Psoas muscle (tissue), 8 donors: ENCODE data around the gene DNM1L. TPM values are rescaled to one million over a fixed set of nuclear protein-coding genes. Genes with fewer than 3 reads are reported as not detected.

Experiments used
- ATAC-seq, 4 donors: fragments of 200-7000 bp; cut with Tn5 transposase; one replicate each; pipeline ENCODE4 v1.9.1; 2020; ENCODE audit warnings: moderate library complexity in 3 of 4, mild to moderate bottlenecking in 2 of 4
- DNase-seq, 2 donors: peaks; one replicate each; pipeline ENCODE4 v3.0.0-alpha.2; 2020
- H3K27ac ChIP-seq: fragments of 200-600 bp; one replicate; pipeline ENCODE4 v1.8.0; 2022
- H3K27me3 ChIP-seq, 3 donors: fragments of 200-600 bp in 1 of 3; one replicate each; pipeline versions ENCODE4 v1.6.1 to v1.8.0; 2013 to 2022; ENCODE audit warnings: low read length in 2 of 3, mild to moderate bottlenecking in 2 of 3, moderate library complexity in 1 of 3; ENCODE audit not compliant: insufficient read depth in 3 of 3
- H3K36me3 ChIP-seq, 2 donors: fragments of 200-600 bp in 1 of 2; one replicate each; pipeline versions ENCODE4 v1.6.1 to v1.8.0; 2013 to 2022; ENCODE audit warnings: low read depth in 1 of 2, mild to moderate bottlenecking in 1 of 2, moderate library complexity in 1 of 2; ENCODE audit not compliant: insufficient read depth in 1 of 2
- H3K4me1 ChIP-seq: fragments of 200-600 bp; one replicate; pipeline ENCODE4 v1.8.0; 2022
- H3K4me3 ChIP-seq: fragments of 200-600 bp; one replicate; pipeline ENCODE4 v1.8.0; 2022; ENCODE audit warnings: mild to moderate bottlenecking
- H3K9me3 ChIP-seq: fragments of 200-600 bp; one replicate; pipeline ENCODE4 v1.8.0; 2022
- CTCF ChIP-seq: fragments of 200-600 bp; IDR thresholded peaks from one replicate; pipeline ENCODE4 v1.8.0; 2022; ENCODE audit warnings: antibody characterized with exemption
- WGBS, 3 donors: extraction: QIAGEN DNeasy Blood & Tissue Kit; methylation state at CpG; one replicate each; pipeline versions ENCODE4 v1.1.6 to v1.1.7; 2013; 5-methylcytosine and 5-hydroxymethylcytosine counted together
- intact Hi-C, 2 donors: fragments of 100-400 bp; cut with DNase I; formaldehyde crosslinking; loops; one replicate each; pipeline versions ENCODE4 v1.11.0 to v1.14.2; 2022
- polyA plus RNA-seq, 3 donors: library from polyadenylated mRNA; stranded (reverse); fragments of 200-250 nt; gene quantifications; one replicate each; pipeline ENCODE4 v1.2.3, GENCODE V29; 2013
- total RNA-seq, 4 donors: library from RNA; stranded (reverse); fragmentation: NEBNext Ultra II Directional in 2 of 4; extraction: Animal tissue kit (Norgen Biotek cat#: 25700) in 2 of 4; gene quantifications; one replicate each; pipeline versions ENCODE4 v1.2.1 to v1.2.4, GENCODE V29; 2021 to 2023
- donor health status: healthy with polysubstance abuse.
- donor health status: DM: no; HTN: no; CAD: no; lungs with moderate emphysema.
- donor health status: Bipolar disorder and iron deficiency.
- donor health status: healthy.
- donor health status: DM: yes; HTN: yes; CAD: no.
- donor health status: DM: no; HTN: no; CAD: no.
- donor health status: DM: no; HTN: no; CAD: no.
- donor health status: DM: yes; HTN: yes; CAD: no.

DNM1L gene
- total and polyA plus RNA-seq, 7 donors = 29.3 to 62.9 (median 40.1) TPM

GRCh38 chr12:32661706-32662105 lies 17.4 kb upstream of the DNM1L start:
- no peak for TF ChIP-seq CTCF
- Histone ChIP-seq H3K27me3 (no peaks in the 10 kb centered on the region), H3K9me3 (no peaks in the 10 kb centered on the region), H3K36me3 (no peaks in the 10 kb centered on the region), H3K4me3 (no peak overlapping the region), H3K27ac (peak overlapping the region; percentile 86), H3K4me1 (peaks cover 20% of the 10 kb centered on the region)
- DNase-seq (peak; percentile 52 to 86), ATAC-seq (peak; percentile 91 to 96 (median 92))
- WGBS, 3 donors = 38 to 53% (median 41%) methylated on average over 7 of the region's 7 CpGs
- intact Hi-C loops = no loop called here

- no peaks in the 10 kb centered on the region for H3K27me3 ChIP-seq
- TF ChIP-seq CTCF = no peak
- intact Hi-C loops = no loop called here
- no peaks in the 10 kb centered on the region for H3K9me3 ChIP-seq
- no peak for ATAC-seq
- H3K36me3 ChIP-seq = no peaks in the 10 kb centered on the region
- no peak for DNase-seq
- WGBS, 3 donors = 85 to 87% (median 86%) methylated on average over 2 of the region's 2 CpGs
- peak overlapping the region; percentile 86 for H3K27ac ChIP-seq
- peaks cover 20% of the 10 kb centered on the region for H3K4me1 ChIP-seq
- H3K4me3 ChIP-seq = no peak overlapping the region
Measured at GRCh38 chr12:32662665-32663064, 16.4 kb upstream of the DNM1L start.

GRCh38 chr12:32666018-32666417 lies 13.1 kb upstream of the DNM1L start:
- no peaks in the 10 kb centered on the region for H3K36me3 ChIP-seq
- H3K27me3 ChIP-seq = no peaks in the 10 kb centered on the region
- H3K9me3 ChIP-seq = peaks cover 3% of the 10 kb centered on the region
- H3K27ac ChIP-seq = no peak overlapping the region
- H3K4me1 ChIP-seq = peaks cover 9% of the 10 kb centered on the region
- H3K4me3 ChIP-seq = peak overlapping the region; percentile 2
- DNase-seq = no peak
- no peak for ATAC-seq
- no peak for TF ChIP-seq CTCF
- intact Hi-C loops = no loop called here
- WGBS, 3 donors = 86 to 88% (median 86%) methylated on average over 14 of the region's 14 CpGs

GRCh38 chr12:32669584-32669983 lies 9.5 kb upstream of the DNM1L start:
- DNase-seq (no peak), ATAC-seq (no peak)
- Histone ChIP-seq H3K27ac (no peak overlapping the region), H3K36me3 (no peaks in the 10 kb centered on the region), H3K27me3 (no peaks in the 10 kb centered on the region), H3K4me3 (no peak overlapping the region), H3K4me1 (peaks cover 7% of the 10 kb centered on the region), H3K9me3 (peaks cover 3% of the 10 kb centered on the region)
- intact Hi-C loops = no loop called here
- WGBS, 3 donors = 99 to 100% (median 100%) methylated on average over 1 of the region's 1 CpG
- no peak for TF ChIP-seq CTCF
